Measurements from ENCODE around the gene CRAT.

GRCh38 chr9:129109537-129109903 lies 1.1 kb downstream of the CRAT start:
- TF ChIP-seq, protein P1, sequence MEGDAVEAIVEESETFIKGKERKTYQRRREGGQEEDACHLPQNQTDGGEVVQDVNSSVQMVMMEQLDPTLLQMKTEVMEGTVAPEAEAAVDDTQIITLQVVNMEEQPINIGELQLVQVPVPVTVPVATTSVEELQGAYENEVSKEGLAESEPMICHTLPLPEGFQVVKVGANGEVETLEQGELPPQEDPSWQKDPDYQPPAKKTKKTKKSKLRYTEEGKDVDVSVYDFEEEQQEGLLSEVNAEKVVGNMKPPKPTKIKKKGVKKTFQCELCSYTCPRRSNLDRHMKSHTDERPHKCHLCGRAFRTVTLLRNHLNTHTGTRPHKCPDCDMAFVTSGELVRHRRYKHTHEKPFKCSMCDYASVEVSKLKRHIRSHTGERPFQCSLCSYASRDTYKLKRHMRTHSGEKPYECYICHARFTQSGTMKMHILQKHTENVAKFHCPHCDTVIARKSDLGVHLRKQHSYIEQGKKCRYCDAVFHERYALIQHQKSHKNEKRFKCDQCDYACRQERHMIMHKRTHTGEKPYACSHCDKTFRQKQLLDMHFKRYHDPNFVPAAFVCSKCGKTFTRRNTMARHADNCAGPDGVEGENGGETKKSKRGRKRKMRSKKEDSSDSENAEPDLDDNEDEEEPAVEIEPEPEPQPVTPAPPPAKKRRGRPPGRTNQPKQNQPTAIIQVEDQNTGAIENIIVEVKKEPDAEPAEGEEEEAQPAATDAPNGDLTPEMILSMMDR (IDR thresholded peaks at IDR 0.05): peak in 1 of 6 experiments; percentile 24
- TF ChIP-seq POLR2A (IDR thresholded peaks at IDR 0.05): no peak

Measured in Peyer's patch (tissue), 4 donors.